ENCODE results near the gene SRPK1.

Gene SRPK1

DNA sequence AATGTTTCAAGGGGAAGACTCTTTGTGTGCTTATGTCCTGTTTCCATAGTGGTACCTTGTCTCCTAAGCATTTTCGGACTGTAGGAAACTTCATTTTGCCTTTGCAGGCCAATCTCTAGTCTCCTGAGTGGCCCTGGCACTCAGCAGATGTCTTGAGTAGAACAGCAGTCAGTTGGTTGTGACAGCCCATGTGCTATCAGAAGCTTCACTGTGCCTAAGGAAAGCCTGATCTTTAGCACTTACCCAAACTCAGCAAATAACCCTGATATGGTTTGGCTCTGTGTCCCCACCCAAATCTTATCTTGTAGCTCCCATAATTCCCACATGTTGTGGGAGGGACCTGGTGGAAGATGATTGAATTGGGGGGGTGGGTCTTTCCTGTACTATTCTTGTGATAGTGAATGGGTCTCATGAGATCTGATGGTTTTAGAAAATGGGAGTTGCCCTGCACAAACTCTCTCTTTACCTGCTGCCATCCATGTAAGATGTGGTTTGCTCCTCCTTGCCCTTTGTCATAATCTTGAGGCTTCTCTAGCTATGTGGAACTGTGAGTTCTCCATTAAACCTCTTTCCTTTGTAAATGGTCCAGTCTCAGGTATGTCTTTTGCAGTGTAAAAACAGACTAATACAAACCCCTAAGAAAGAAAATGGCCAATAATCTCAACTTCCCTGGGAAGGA is 15.9 kb upstream of the SRPK1 start:
- ATAC-seq: no peak

GRCh38 chr6:35935469-35935868 is 14.6 kb upstream of the SRPK1 start:
- TF ChIP-seq POU6F1 (CRISPR knock-in tag; IDR thresholded peaks at IDR 0.05; ENCODE audit: borderline replicate concordance, low read depth): no peak
- TF ChIP-seq TSHZ2 (CRISPR knock-in tag; IDR thresholded peaks at IDR 0.05): no peak
- TF ChIP-seq PPARA (CRISPR knock-in tag; IDR thresholded peaks at IDR 0.05; ENCODE audit: borderline replicate concordance): no peak
- TF ChIP-seq OSR1 (CRISPR knock-in tag; IDR thresholded peaks at IDR 0.05): no peak
- no peak for TF ChIP-seq RARB (CRISPR knock-in tag; IDR thresholded peaks at IDR 0.05)
- no peak for TF ChIP-seq ZNF70 (CRISPR knock-in tag; IDR thresholded peaks at IDR 0.05)
- no peak for TF ChIP-seq ZFP3 (CRISPR knock-in tag; IDR thresholded peaks at IDR 0.05)
- TF ChIP-seq BACH2 (CRISPR knock-in tag; IDR thresholded peaks at IDR 0.05; ENCODE audit: borderline replicate concordance): no peak
- TF ChIP-seq ZFP30 (CRISPR knock-in tag; IDR thresholded peaks at IDR 0.05): no peak
- TF ChIP-seq ZNF8 (CRISPR knock-in tag; IDR thresholded peaks at IDR 0.05): no peak
- TF ChIP-seq ZNF565 (CRISPR knock-in tag; conservative IDR thresholded peaks at IDR 0.05; ENCODE audit: low read depth): no peak
- no peak for TF ChIP-seq PATZ1 (CRISPR knock-in tag; IDR thresholded peaks at IDR 0.05; ENCODE audit: borderline replicate concordance)
- no peak for TF ChIP-seq CSDC2 (CRISPR knock-in tag; IDR thresholded peaks at IDR 0.05)
- no peak for TF ChIP-seq TOX (CRISPR knock-in tag; IDR thresholded peaks at IDR 0.05; ENCODE audit: borderline replicate concordance)
- no peak for TF ChIP-seq ISL1 (CRISPR knock-in tag; IDR thresholded peaks at IDR 0.05)
- TF ChIP-seq ESRRG (CRISPR knock-in tag; IDR thresholded peaks at IDR 0.05): no peak
- TF ChIP-seq GLIS3 (CRISPR knock-in tag; IDR thresholded peaks at IDR 0.05): no peak
- no peak for TF ChIP-seq SNAI2 (CRISPR knock-in tag; IDR thresholded peaks at IDR 0.05)
- no peak for TF ChIP-seq ZC3H10 (CRISPR knock-in tag; IDR thresholded peaks at IDR 0.05)
- no peak for ATAC-seq

More for the DNA sequence above, 15.9 kb upstream of the SRPK1 start:
- TF ChIP-seq GLIS3 (CRISPR knock-in tag; IDR thresholded peaks at IDR 0.05) (no peak), POU6F1 (CRISPR knock-in tag; IDR thresholded peaks at IDR 0.05; ENCODE audit: borderline replicate concordance, low read depth) (no peak), ZC3H10 (CRISPR knock-in tag; IDR thresholded peaks at IDR 0.05) (no peak), ISL1 (CRISPR knock-in tag; IDR thresholded peaks at IDR 0.05) (no peak), ZNF8 (CRISPR knock-in tag; IDR thresholded peaks at IDR 0.05) (no peak), ZNF70 (CRISPR knock-in tag; IDR thresholded peaks at IDR 0.05) (no peak), OSR1 (CRISPR knock-in tag; IDR thresholded peaks at IDR 0.05) (no peak), TSHZ2 (CRISPR knock-in tag; IDR thresholded peaks at IDR 0.05) (no peak), ESRRG (CRISPR knock-in tag; IDR thresholded peaks at IDR 0.05) (no peak), TCF4 (CRISPR knock-in tag; IDR thresholded peaks at IDR 0.05; ENCODE audit: borderline replicate concordance) (no peak), RARB (CRISPR knock-in tag; IDR thresholded peaks at IDR 0.05) (no peak)
- TF ChIP-seq, protein P1, sequence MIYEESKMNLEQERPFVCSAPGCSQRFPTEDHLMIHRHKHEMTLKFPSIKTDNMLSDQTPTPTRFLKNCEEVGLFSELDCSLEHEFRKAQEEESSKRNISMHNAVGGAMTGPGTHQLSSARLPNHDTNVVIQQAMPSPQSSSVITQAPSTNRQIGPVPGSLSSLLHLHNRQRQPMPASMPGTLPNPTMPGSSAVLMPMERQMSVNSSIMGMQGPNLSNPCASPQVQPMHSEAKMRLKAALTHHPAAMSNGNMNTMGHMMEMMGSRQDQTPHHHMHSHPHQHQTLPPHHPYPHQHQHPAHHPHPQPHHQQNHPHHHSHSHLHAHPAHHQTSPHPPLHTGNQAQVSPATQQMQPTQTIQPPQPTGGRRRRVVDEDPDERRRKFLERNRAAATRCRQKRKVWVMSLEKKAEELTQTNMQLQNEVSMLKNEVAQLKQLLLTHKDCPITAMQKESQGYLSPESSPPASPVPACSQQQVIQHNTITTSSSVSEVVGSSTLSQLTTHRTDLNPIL (CRISPR knock-in tag; IDR thresholded peaks at IDR 0.05; ENCODE audit: low read depth): no peak
